Measurements from ENCODE around the gene TAF11L2.
"Not testable (repeated sequence)": the region's sequence is repeated elsewhere in the genome, so short reads cannot be mapped to it uniquely, and the experiment has no call there.

The TAF11L2 gene

DNA sequence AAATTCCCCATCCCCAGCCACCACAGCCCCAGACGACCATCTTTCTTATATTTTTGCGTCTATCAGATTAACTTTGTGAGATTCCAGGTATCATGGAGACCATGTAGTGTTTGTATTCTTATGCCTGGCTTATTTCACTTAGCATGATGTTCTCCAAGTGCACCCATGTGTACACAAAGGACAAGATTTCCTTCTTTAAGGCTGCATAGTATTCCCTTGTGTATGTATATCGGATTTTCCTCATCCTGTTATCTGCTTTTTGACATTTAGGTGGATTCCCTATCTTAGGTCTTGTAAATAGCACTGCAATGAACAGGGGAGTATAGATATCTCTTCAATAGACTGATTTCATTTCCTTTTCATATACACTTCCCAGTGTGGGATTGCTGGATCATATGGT is 5.3 kb upstream of the TAF11L2 start:
- Histone ChIP-seq H3K4me2 (ENCODE audit: low read length) (no peak overlapping the region), H3F3A (ENCODE audit: control insufficient read depth, insufficient read depth) (no peaks in the 10 kb centered on the region), H3K4me1 (ENCODE audit: control insufficient read depth, low read length) (no peaks in the 10 kb centered on the region), H4K20me1 (ENCODE audit: control insufficient read depth, insufficient read depth, low read depth, low read length) (no peaks in the 10 kb centered on the region), H3K79me2 (ENCODE audit: control insufficient read depth, low read length) (no peaks in the 10 kb centered on the region), H3K9me2 (replicated peaks; ENCODE audit: control insufficient read depth, low read length) (no peaks in the 10 kb centered on the region), H3K27ac (ENCODE audit: low read depth, low read length) (no peak overlapping the region), H3K9me3 (ENCODE audit: control insufficient read depth, insufficient read depth, low read length) (no peaks in the 10 kb centered on the region), H3K36me3 (ENCODE audit: control insufficient read depth, low read length) (no peaks in the 10 kb centered on the region), H3K27me3 (ENCODE audit: control insufficient read depth, low read length) (no peaks in the 10 kb centered on the region), H3K4me3 (ENCODE audit: low read length) (no peak overlapping the region)
- TF ChIP-seq, protein P1, sequence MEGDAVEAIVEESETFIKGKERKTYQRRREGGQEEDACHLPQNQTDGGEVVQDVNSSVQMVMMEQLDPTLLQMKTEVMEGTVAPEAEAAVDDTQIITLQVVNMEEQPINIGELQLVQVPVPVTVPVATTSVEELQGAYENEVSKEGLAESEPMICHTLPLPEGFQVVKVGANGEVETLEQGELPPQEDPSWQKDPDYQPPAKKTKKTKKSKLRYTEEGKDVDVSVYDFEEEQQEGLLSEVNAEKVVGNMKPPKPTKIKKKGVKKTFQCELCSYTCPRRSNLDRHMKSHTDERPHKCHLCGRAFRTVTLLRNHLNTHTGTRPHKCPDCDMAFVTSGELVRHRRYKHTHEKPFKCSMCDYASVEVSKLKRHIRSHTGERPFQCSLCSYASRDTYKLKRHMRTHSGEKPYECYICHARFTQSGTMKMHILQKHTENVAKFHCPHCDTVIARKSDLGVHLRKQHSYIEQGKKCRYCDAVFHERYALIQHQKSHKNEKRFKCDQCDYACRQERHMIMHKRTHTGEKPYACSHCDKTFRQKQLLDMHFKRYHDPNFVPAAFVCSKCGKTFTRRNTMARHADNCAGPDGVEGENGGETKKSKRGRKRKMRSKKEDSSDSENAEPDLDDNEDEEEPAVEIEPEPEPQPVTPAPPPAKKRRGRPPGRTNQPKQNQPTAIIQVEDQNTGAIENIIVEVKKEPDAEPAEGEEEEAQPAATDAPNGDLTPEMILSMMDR (IDR thresholded peaks at IDR 0.05; ENCODE audit: low read depth, low read length, poor library complexity, severe bottlenecking), result no peak
- TF ChIP-seq EZH2phosphoT487 (IDR thresholded peaks at IDR 0.05; ENCODE audit: borderline replicate concordance, low read length), result no peak

DNA sequence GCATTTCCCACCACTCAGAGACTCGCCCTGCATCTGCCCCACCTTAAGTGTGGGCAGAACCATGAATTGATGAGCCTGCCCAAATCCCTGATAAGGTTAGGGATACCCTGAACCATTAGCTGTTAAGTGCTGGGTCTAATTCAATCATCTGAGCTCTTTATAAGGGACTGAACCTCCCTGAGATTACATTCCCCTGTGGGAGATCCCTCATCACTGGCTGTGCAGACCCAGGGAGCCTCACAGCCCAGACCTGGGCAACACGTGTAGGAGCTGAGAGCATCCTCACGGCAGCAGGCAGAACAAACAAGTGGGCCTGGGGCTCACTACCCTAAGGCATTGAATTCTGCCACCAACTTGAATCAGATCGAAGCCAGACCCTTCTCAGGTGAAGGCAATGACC is 585 bp upstream of the TAF11L2 start:
- no peak overlapping the region for H3K27ac ChIP-seq (ENCODE audit: low read depth, low read length)
- H3K36me3 ChIP-seq (ENCODE audit: control insufficient read depth, low read length), result no peaks in the 10 kb centered on the region
- H3K9me3 ChIP-seq (ENCODE audit: control insufficient read depth, insufficient read depth, low read length), result no peaks in the 10 kb centered on the region
- TF ChIP-seq EZH2phosphoT487 (IDR thresholded peaks at IDR 0.05; ENCODE audit: borderline replicate concordance, low read length), result no peak
- TF ChIP-seq, protein P1 (IDR thresholded peaks at IDR 0.05; ENCODE audit: low read depth, low read length, poor library complexity, severe bottlenecking), result no peak
- H3K4me3 ChIP-seq (ENCODE audit: low read length), result no peak overlapping the region
- no peaks in the 10 kb centered on the region for H3K4me1 ChIP-seq (ENCODE audit: control insufficient read depth, low read length)
- no peaks in the 10 kb centered on the region for H4K20me1 ChIP-seq (ENCODE audit: control insufficient read depth, insufficient read depth, low read depth, low read length)
- H3K4me2 ChIP-seq (ENCODE audit: low read length), result no peak overlapping the region
- H3K27me3 ChIP-seq (ENCODE audit: control insufficient read depth, low read length), result no peaks in the 10 kb centered on the region
- no peaks in the 10 kb centered on the region for H3K9me2 ChIP-seq (replicated peaks; ENCODE audit: control insufficient read depth, low read length)
- H3F3A ChIP-seq (ENCODE audit: control insufficient read depth, insufficient read depth), result no peaks in the 10 kb centered on the region
- H3K79me2 ChIP-seq (ENCODE audit: control insufficient read depth, low read length), result no peaks in the 10 kb centered on the region

DNA sequence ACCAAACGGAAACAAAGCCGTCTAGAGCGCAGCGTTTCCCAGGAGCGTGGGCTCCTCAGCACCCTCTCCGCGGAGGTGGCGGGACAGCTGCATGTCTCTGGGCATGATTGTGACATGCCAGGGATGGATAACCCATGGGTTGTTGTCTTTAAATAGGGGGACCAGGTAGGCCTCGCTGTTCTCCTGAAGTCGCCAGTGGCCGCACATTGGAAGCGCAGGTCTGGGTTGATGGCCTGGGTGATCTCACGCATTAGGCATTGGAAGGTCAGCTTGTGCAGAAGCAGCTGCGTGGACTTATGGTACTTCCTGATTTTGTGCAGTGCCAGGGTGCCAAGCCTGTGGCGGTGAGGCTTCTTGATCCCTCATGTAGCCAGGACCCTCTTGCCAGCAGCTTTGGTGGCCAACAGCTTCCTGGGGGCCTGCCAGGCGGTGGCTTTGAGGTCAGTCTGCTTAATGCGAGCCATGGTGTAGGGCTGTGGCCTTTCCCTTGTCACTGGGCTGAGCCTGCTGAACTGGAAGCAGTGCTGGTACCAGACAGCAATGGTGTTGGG is 13.8 kb downstream of the TAF11L2 start:
- no peaks in the 10 kb centered on the region for H3K4me1 ChIP-seq (ENCODE audit: control insufficient read depth, low read length)
- H3K9me2 ChIP-seq (replicated peaks; ENCODE audit: control insufficient read depth, low read length), result no peaks in the 10 kb centered on the region
- no peaks in the 10 kb centered on the region for H3K36me3 ChIP-seq (ENCODE audit: control insufficient read depth, low read length)
- H3K27me3 ChIP-seq (ENCODE audit: control insufficient read depth, low read length), result no peaks in the 10 kb centered on the region
- H3K9me3 ChIP-seq (ENCODE audit: control insufficient read depth, insufficient read depth, low read length), result no peaks in the 10 kb centered on the region
- no peaks in the 10 kb centered on the region for H3K79me2 ChIP-seq (ENCODE audit: control insufficient read depth, low read length)
- no peak overlapping the region for H3K4me3 ChIP-seq (ENCODE audit: low read length)
- no peak overlapping the region for H3K4me2 ChIP-seq (ENCODE audit: low read length)
- no peak overlapping the region for H3K27ac ChIP-seq (ENCODE audit: low read depth, low read length)
- TF ChIP-seq EZH2phosphoT487 (IDR thresholded peaks at IDR 0.05; ENCODE audit: borderline replicate concordance, low read length), result no peak
- TF ChIP-seq, protein P1 (IDR thresholded peaks at IDR 0.05; ENCODE audit: low read depth, low read length, poor library complexity, severe bottlenecking), result no peak
- H3F3A ChIP-seq (ENCODE audit: control insufficient read depth, insufficient read depth), result no peaks in the 10 kb centered on the region
- H4K20me1 ChIP-seq (ENCODE audit: control insufficient read depth, insufficient read depth, low read depth, low read length), result no peaks in the 10 kb centered on the region

DNA sequence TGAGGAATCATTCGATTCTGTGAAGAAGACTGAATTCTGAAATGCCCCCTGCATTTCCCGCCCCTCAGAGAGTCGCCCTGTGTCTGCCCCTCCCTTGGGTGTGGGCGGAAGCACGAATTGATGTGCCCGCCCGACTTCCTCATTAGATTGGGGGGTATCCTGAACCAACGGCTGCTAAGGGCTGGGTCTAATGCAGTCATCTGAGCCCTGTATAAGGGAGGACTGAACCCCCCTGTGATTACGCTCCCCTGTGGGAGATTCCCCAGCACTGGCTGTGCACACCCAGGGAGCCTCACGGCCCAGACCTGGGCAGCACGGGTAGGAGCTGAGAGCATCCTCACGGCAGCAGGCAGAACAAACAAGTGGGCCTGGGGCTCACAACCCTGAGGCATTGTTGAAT is 19.5 kb downstream of the TAF11L2 start:
- not testable (repeated sequence) for H3F3A ChIP-seq (ENCODE audit: control insufficient read depth, insufficient read depth); H3K4me2 ChIP-seq (ENCODE audit: low read length); H3K9me2 ChIP-seq (replicated peaks; ENCODE audit: control insufficient read depth, low read length); H3K36me3 ChIP-seq (ENCODE audit: control insufficient read depth, low read length); H3K79me2 ChIP-seq (ENCODE audit: control insufficient read depth, low read length); H3K27ac ChIP-seq (ENCODE audit: low read depth, low read length); H3K4me1 ChIP-seq (ENCODE audit: control insufficient read depth, low read length); H4K20me1 ChIP-seq (ENCODE audit: control insufficient read depth, insufficient read depth, low read depth, low read length); H3K27me3 ChIP-seq (ENCODE audit: control insufficient read depth, low read length); H3K9me3 ChIP-seq (ENCODE audit: control insufficient read depth, insufficient read depth, low read length); H3K4me3 ChIP-seq (ENCODE audit: low read length)

DNA sequence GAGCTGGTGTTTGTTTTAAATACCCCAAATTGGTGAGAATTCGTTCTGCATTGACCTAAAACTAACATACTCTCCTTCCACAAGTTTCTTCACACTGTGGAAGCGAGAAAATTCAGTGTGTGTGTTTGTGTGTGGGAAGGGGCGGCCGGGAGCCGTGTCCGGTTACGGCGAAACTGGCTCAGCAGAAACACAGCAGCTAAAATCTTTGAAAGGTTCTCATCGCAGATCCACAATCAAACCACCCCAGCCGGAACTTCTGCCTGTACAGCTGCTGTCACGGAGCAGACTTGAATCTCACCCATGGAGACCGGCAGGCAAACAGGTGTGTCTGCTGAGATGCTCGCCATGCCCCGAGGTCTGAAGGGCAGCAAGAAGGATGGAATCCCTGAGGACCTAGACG is 20.0 kb downstream of the TAF11L2 start, which contains the start of gene TAF11L3:
TSS of gene TAF11L3 (plus strand) at position 301 of the 400 bp plus-strand sequence.
- H3K9me2 ChIP-seq (replicated peaks; ENCODE audit: control insufficient read depth, low read length); H3F3A ChIP-seq (ENCODE audit: control insufficient read depth, insufficient read depth); H3K4me3 ChIP-seq (ENCODE audit: low read length); H3K27ac ChIP-seq (ENCODE audit: low read depth, low read length); H3K27me3 ChIP-seq (ENCODE audit: control insufficient read depth, low read length); H3K4me1 ChIP-seq (ENCODE audit: control insufficient read depth, low read length); H3K4me2 ChIP-seq (ENCODE audit: low read length); H3K36me3 ChIP-seq (ENCODE audit: control insufficient read depth, low read length); H4K20me1 ChIP-seq (ENCODE audit: control insufficient read depth, insufficient read depth, low read depth, low read length); H3K9me3 ChIP-seq (ENCODE audit: control insufficient read depth, insufficient read depth, low read length); H3K79me2 ChIP-seq (ENCODE audit: control insufficient read depth, low read length): not testable (repeated sequence)

DNA sequence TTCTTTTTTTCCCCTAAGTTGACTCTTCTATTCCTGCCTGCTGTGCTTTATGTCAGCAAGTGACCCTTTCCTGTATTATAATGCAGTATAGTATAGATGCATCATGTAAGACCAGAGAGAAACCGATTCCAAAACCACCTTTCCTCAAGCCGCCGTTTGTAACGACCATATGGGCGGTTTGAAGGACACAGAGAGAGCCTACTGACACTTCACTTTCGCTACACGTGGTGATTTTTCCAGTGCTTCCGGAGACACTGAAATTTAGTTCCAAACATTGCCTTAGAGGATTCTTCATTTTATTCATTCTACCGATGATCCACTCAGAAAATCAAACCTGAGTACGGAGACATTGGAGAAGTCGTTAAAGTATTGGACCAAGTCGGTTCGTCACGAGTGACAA is 21.5 kb downstream of the TAF11L2 start:
- H3K4me1 ChIP-seq (ENCODE audit: control insufficient read depth, low read length); H3F3A ChIP-seq (ENCODE audit: control insufficient read depth, insufficient read depth); H3K4me3 ChIP-seq (ENCODE audit: low read length); H3K27me3 ChIP-seq (ENCODE audit: control insufficient read depth, low read length); H3K9me3 ChIP-seq (ENCODE audit: control insufficient read depth, insufficient read depth, low read length); H3K79me2 ChIP-seq (ENCODE audit: control insufficient read depth, low read length); H4K20me1 ChIP-seq (ENCODE audit: control insufficient read depth, insufficient read depth, low read depth, low read length); H3K9me2 ChIP-seq (replicated peaks; ENCODE audit: control insufficient read depth, low read length); H3K27ac ChIP-seq (ENCODE audit: low read depth, low read length); H3K36me3 ChIP-seq (ENCODE audit: control insufficient read depth, low read length); H3K4me2 ChIP-seq (ENCODE audit: low read length): not testable (repeated sequence)
